DND-41 (cell line): Measurements from ENCODE around the gene NR1H2.

Experiments used
- CTCF ChIP-seq: IDR thresholded peaks from 2 replicates; pipeline ENCODE4 v1.5.1; 2012; ENCODE audit warnings: borderline replicate concordance, low read length, moderate library complexity, mild to moderate bottlenecking; ENCODE audit not compliant: poor library complexity, severe bottlenecking; ENCODE audit errors: extremely low read depth
- EZH2 ChIP-seq: IDR thresholded peaks from 3 replicates; pipeline ENCODE4 v1.6.1; 2012; ENCODE audit warnings: borderline replicate concordance, low read depth, mild to moderate bottlenecking, moderate library complexity, low read length, inconsistent platforms; ENCODE audit not compliant: severe bottlenecking

- TF ChIP-seq CTCF = no peak
- TF ChIP-seq EZH2 = no peak
Observed at GRCh38 chr19:50358483-50359327, 17.6 kb upstream of the NR1H2 start.
